Activated T-helper 1 cell treated with anti-CD3 and anti-CD28 coated beads, Interleukin-2, amount 50 U/mL, for 16 hours (primary cell): ENCODE measurements around the gene GDPD5.
"Not testable (repeated sequence)": the region's sequence is repeated elsewhere in the genome, so short reads cannot be mapped to it uniquely, and the experiment has no call there.

Experiments used
- DNase-seq, 2 donors: peaks; one replicate each; pipeline ENCODE4 v3.0.0-alpha.2; 2020; ENCODE audit warnings: low read depth in 1 of 2, low spot score in 1 of 2

The GDPD5 gene

GRCh38 chr11:75430714-75431532, 94.8 kb downstream of the GDPD5 start:
- no peak for DNase-seq

- DNase-seq, result peak; percentile 29 to 48
These were observed 95.6 kb downstream of the GDPD5 start for GRCh38 chr11:75429902-75430713.

DNA sequence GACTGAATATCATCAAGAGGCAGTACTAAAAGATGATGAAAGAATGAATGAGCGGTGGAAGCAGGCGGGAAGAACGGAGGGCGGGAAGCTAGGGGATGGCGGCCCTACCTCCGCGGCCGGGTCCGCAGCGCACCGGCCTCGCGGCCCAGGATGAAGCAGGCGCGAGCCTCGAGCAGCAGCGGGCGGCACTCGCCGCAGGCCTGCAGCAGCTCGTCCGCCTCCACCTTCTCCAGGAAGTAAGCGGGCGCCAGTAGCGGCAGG, 96.2 kb downstream of the GDPD5 start:
- no peak for DNase-seq

DNA sequence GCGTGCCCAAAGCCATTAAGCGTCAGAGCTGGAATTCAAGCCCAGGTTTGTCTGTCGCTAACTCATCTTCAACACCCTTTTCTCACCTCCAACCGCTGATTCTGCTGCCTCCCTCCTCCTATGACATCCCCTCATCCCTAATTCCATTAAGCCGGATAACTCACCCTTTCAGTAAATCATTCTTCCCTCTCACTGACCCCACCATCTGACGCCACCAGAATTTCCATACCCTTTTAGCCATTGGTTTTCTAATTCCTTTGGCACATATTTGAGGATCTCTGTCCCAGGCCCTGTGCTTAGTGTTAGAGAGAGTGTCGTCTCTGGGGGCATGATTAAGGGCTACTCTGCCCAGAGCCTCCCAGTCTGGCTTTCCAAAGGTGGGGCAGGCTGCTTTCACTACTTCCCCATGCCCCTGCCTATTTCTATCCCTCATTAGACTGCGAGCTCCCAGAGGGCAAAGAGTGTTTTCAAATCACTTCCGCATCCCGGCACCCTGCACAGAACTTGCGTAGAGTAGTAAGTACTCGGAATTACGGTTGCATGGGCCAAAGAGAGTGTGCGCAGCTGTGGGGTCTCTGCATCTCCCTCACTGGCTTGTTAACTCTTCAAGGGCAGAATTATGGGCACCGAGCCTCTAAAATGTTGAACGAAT, 96.6 kb downstream of the GDPD5 start:
- DNase-seq, result no peak

DNA sequence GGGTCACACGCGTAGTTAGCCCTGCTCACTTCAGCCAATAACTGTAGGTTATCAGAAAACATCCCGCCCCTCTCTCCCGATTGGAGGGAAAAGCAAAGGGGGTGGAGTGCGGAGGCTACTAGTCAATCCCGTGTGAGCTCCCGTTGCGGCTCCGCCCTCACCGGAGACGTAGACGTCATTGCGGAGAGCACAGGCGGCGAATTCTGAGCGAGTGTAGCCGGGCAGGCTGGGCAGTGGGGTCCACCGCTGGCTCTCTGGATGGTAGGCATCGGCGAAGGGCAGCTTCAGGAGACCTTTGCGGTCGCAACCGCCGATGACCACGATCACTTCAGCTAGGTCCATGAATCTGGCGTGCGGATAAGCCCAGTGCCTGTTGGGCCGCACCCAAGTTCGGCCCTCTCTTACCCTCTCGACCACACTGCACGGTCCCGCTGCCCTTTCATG, 97.4 kb downstream of the GDPD5 start:
- peak; percentile 12 to 26 for DNase-seq

DNA sequence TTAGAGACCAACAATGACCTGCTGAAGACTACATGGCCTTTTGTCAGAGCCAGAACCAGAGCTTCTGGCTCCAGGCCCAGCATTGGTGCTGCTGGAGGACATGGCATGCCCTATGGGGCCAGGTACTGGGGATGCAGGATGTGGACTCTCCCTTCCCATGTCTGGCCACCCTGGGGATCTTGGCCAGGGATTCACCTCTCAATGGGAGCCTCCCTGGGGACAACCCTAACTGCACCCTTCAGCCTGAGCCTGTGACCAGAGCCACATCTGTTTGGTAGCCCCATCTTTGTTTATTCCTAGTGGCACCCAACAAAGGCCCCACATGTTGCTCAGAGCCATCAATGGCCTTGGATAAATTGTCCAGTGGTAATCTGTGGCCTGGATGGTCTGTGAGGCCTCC, 98.6 kb downstream of the GDPD5 start:
- no peak for DNase-seq

DNA sequence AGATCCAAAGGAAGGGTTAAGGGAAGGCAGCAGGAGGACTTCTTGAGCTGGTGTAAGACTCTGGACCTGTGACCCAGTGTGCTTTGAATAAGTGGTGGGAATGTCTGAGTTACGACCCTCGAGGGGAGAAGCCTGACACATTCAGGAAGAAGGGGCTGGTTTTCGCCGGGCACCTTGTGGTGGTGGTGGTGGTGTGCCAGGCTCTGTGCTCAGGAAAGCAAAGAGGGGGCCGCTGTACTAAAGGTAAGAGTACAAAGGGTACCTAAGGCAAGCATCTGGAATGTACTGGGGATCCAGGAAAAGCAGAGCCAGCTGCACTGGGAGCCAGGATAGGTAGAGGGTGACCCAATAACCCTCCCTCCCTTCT, 99.0 kb downstream of the GDPD5 start:
- no peak for DNase-seq

- DNase-seq, result no peak
These were observed 100.3 kb downstream of the GDPD5 start for GRCh38 chr11:75425422-75425821.

GRCh38 chr11:75424396-75424795, 101.3 kb downstream of the GDPD5 start:
- no peak for DNase-seq

DNA sequence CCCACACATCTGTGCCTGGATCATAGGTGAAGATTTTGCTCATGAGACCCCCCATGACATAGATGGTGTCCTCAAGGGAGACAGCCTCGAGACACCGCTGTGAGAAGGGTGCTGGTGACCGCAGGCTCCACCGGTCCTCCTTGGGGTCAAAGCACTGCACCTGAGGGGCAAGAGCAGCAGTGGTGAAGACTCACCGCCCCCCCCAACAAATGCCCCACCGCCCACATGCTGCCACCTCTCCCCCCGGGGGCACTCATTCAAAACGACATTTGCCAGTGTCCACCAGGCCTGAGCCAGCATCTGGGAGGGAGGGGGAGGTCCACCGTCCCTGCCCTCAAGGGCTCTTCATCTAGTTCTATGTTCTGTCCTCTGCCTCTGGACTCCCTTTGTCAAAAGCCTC, 102.0 kb downstream of the GDPD5 start:
- no peak for DNase-seq

DNA sequence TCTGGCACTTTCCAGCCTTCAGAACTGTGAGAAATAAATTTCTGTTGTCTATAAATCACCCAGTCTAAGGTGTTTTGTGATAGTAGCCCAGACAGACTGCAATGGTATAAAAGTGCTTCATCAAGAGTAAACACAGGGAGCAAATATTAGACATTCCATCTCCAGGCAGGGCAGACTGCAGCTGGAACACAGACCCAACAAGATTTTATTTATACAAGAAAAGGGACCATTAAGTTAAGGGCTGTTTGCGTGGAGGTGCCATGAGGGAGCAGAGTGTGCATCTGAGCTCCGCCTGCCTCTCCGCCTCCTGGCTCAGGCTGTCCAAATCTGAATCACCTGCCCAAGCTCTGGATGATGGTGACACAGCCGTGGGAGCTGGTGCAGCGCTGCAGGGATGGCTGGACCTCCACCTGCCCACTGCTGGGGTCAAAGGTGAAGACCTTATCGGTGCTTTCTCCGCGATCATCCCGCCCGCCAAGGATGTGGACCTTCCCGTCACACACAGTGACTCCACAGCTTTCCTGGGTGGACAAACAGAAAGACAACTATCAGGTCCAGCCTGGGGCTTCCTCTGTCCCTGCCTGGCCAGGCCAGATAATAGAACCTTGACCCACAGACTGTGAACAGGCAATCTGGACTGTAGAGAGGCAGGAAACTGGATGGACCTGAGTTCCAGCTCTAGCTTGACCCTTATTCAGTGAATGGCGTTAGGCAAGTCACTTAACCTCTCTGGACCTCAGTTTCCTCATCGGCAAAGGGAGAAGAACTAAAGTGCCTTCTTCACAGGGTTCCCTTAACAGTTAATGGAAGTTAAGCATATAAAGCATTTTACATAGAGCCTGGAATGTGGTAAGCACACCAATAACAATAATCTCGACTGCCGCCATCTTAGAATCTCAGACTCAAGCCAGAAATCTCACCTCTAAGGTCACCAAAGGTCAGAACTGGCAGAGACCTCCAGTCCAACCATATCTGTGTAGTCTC, 103.2 kb downstream of the GDPD5 start:
- DNase-seq, result no peak

DNA sequence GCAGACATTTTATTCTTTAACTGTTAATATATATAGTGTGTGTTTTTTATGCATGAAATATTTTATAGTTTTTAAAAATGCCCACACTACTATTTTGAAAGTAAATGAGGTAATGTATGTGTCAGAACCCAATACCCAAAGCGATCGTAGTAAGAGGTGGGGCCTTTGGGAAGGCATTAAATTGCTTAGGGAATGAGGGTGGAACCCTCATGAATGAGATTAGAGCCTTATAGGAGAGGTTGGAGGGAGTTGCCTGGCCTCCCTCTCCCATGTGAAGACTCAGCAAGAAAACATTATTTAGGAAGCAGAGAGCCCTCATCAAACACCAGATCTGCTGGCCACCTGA, 103.9 kb downstream of the GDPD5 start:
- DNase-seq, result no peak

DNA sequence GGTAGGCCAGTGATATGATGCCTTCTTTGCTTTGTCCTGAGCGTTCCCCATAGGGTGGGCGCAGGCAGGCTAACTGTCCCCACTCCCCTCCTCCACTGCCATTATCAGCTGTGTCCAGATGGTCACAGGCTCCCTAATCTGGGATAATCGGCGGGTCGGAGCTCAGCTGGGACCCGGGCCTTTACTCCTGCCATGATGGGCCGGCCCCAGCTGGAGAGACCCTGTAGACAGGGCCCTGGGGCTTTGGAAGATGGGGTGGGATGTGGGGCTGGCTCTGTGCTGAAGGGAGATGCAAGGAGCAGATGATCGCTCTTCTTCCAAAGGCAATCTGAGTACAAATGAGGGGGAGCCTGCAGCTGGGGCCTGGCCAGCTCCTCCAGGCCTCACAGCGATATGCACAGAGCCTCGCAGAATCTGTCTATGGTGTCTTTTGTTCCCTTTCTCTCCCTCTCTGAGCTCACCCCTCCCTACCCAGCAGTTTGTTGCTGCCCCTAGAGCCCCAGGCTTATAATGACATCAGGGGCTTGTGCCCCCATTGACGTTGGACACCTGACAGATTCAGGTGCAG, 104.6 kb downstream of the GDPD5 start:
- DNase-seq, result no peak

DNA sequence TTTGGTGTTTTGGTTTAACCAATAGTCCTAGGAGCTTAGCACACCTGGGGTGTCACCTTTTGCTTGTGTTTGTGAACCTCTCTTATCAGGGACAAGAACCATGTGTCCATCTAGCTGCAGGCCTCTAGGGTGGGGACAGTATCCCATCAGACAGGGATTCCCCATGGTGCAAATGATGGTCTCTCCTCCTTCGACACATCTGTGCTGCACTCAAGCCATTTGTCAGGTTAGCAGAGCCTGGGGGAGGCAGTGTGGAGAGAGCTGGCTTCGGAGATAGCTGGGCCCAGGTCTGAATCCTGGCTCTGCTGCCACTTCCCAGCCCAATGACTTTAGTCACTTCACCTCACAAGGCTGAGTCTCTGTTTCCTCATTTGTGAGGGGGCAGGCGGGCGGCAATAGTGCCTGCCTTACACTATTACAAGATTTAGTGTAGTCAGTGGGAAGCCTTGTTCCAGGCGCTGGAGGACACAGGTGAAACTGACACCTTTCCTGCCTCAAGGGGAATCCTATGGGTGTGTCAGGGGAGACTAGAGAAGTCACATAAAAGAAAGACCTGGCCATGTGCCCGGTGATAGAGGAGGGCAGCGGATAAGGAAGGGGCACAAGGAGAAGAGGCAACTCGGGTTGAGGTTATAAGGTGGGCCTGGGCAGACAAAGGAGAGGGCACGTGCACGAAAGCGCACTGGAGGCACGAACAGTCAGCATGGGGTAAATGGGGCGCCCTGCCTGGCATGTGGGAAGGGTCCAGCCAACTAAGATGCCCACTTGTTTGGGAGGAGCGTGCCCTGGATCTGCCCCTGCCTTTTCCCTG, 105.3 kb downstream of the GDPD5 start:
- no peak for DNase-seq

GRCh38 chr11:75413864-75414263, 111.9 kb downstream of the GDPD5 start:
- no peak for DNase-seq

- DNase-seq, result not testable (repeated sequence)
These were observed 112.6 kb downstream of the GDPD5 start for GRCh38 chr11:75413146-75413545.

GRCh38 chr11:75409971-75410370, 115.8 kb downstream of the GDPD5 start:
- not testable (repeated sequence) for DNase-seq

- no peak for DNase-seq
These were observed 116.9 kb downstream of the GDPD5 start for GRCh38 chr11:75408957-75409219.

DNA sequence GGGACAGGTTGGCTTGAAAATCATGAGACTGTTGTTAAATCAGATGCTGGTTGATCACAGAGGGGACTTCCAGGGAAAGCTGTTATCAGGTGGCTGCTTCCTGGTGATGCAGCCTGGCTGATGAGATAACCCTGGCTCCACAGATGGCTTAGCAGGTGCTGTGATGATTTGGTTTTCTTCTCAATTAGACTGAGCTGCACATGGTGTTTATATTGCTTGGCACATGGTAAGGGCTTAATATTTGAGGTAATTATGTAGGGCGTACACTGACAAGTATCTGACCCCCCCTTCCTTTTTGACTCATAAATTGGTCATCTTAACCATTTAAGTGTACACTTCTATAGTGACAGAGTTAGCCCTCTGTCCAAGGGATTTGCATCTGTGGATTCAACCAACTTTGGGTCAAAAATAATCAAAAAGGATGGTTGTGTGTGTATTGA, 119.4 kb downstream of the GDPD5 start:
- DNase-seq, result no peak

DNA sequence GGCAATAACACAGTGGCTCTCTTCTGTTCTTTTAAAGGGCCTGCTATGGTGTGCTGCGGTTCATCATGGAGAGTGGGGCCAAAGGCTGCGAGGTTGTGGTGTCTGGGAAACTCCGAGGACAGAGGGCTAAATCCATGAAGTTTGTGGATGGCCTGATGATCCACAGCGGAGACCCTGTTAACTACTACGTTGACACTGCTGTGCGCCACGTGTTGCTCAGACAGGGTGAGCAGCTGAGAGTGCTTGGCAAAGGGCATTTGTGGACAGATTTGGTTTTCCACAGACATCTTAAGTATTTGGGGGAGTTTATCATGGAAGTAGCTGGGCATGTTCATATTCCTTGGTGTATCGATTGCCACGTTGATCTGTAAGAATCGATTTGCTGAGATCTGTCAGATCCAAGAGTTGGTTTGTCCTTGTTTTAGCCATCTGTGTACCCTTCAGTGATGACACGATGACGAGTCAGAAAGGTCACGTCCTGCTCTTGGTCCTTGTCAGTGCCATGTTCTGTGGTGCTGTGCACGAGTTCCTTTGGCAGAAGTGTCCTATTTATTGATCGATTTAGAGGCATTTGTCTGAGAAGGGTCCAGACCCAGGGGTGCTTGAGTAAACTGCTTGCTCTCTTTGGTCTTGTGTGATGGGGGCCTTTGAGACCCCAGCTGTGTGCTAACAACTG, 121.6 kb downstream of the GDPD5 start:
- no peak for DNase-seq
